ENCODE data around the gene ARRDC2. TPM values are rescaled to one million over a fixed set of nuclear protein-coding genes. Genes with fewer than 3 reads are reported as not detected.
"Not testable (repeated sequence)": the region's sequence is repeated elsewhere in the genome, so short reads cannot be mapped to it uniquely, and the experiment has no call there.

The ARRDC2 gene
- total RNA-seq, 1 donor from 2014 or later = 43.1 TPM

DNA sequence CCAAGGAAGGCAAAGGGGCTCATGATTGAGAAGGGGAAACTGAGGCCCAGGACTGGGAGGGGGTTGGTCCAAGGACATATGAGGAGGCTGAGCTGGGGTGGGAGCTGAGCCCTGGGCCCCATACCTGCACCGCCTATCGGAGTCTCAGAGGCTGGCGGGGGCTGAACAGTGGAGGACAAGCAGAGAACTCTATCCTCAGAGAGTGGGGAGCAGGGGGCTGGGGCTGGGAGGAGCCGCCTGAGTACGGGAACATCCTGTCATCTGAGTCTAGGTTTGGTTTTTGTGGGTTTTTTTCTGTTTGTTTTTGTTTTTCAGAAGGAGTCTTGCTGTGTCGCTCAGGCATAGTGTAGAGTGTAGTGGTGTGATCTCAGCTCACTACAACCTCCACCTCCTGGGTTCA, 6.2 kb downstream of the ARRDC2 start:
- intact Hi-C loops (cut with micrococcal nuclease) = no loop called here

DNA sequence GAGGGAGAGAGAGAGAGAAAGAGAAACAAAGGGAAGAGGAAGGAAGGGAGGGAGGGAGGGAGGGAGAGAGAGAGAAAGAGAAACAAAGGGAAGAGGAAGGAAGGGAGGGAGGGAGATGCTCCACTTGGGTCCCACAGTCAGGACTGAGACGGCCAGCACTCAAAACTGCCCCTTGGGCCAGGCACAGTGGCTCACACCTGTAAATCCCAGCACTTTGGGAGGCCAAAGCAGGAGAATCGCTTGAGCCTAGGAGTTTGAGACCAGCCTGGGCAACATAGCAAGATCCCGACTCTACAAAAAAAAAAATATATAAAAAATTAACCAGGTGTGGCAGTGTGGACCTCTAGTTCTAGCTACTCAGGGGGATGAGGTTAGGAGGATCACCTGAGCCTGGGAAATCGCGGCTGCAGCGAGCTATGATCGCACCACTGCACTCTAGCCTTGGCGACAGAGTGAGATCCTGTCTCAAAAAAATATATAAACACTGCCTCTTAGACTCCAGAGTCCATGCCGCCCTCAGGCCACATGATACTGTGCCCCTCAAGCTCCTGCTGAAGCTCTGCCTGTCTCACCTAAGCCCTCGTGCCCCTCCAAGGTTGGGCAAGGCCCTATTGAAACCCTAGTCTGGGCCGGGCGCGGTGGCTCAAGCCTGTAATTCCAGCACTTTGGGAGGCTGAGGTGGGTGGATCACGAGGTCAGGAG, 8.4 kb downstream of the ARRDC2 start:
- intact Hi-C loops (cut with micrococcal nuclease) = no loop called here

DNA sequence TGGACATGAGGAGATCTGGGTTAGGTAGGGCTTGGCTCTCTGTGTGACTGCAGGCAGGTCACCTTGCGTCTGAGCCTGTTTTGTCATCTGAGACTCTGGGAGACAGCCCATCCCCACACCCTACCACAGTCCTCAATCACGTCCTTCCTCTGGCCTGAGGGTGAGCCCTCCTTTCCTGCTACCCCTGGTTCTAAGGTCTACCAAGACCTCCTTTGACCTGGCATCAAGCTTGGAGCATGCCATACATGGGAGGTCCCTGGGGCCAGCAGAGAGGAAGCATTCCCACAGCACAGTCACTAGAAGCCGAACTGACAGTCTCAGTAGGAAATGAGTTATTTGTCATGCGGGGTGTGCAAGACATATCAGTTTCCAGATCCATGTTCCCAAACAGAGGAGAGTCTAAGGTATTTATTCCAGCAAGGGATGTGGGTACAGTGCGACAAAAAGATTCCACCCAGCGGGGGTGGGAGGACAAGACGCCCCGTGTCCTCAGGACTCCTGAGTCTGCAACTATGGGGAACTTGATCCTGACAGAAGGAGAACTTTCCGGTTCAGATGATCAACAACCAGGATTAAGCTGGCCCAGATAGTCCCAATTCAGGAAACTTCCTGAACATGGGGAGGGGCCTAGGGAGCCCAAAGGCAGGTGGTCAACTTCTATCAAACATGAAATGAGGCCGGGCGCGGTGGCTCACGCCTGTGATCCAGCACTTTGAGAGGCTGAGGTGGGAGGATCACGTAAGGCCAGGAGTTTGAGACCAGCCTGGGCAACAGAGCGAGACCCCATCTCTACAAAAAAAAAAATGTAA, 9.5 kb downstream of the ARRDC2 start:
- intact Hi-C loops (cut with micrococcal nuclease) = no loop called here

DNA sequence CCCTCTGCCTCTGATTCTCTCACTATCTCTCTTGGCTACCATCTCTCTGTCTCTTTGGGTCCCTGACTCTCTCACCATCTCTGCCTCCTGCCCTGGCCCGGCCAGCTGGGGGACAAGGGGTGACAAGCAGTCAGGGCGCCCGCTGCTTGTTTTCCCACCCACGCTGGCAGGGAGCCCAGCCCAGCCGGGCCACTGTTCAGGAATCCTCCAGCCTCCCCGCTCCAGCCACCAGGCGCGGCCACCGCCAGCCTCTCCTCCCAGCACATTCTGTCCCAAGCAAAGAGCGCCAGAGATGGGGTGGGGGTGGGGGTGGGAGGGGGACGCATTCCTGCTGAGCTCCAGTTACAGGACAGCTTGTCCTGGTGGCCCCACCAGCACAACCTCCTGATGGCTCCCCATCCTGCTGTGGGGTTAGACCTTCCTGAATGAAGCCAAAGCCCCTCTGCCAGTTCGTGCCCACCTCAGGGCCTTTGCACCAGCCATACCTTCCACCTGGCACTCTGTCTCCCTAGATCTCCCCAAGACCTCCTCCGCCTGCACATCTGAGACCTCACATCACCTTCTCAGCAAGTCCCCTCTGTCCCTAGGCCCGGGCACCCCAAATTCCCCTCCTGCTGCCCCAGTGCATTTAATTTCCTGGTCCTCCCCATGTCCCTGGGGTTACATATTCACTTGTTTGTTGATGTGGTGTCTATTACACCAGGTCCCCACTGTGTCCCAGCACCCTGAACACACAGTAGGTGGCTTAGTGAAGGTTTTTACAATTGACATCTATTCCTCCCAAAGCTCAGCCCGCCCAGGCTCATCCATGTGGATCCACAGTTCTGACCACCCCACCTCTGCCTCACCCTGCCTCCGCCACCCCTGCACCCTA, 12.5 kb downstream of the ARRDC2 start:
- intact Hi-C loops (cut with micrococcal nuclease) = loop anchor here (2.0 kb wide), 1 partner anchor 24 kb away; no protein-coding TSS in a partner anchor

DNA sequence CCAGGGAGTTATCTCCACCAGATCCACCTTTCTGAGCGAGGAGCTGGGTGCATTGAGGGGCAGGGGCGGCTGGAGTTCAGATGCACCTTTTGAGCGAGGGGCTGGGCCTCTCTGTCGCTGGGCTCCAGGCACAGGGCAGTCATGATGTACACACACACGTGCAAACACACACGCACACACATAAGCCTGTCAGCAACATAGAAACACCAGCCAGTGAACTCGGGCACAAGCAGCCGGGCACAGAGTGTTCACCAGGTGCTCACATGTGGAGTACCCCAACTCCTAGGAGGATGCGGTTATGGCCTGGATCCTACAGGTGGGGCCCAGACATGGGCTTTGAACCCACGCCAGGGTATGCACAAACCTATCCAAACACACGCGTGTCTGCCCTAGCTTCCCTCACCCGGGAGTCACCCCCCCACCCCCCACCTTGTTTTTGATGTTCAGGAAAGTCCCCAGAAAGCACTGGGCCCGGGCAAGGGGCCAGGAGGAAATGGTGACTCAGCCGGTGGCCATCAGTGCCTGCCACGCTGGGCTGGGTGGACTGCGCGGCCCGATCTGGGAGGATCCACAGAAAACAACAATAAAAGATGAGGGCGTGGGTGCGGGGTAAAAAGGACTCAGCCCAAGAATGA, 13.3 kb downstream of the ARRDC2 start:
- intact Hi-C loops (cut with micrococcal nuclease) = loop anchor here (2.0 kb wide), 1 partner anchor 24 kb away; no protein-coding TSS in a partner anchor

DNA sequence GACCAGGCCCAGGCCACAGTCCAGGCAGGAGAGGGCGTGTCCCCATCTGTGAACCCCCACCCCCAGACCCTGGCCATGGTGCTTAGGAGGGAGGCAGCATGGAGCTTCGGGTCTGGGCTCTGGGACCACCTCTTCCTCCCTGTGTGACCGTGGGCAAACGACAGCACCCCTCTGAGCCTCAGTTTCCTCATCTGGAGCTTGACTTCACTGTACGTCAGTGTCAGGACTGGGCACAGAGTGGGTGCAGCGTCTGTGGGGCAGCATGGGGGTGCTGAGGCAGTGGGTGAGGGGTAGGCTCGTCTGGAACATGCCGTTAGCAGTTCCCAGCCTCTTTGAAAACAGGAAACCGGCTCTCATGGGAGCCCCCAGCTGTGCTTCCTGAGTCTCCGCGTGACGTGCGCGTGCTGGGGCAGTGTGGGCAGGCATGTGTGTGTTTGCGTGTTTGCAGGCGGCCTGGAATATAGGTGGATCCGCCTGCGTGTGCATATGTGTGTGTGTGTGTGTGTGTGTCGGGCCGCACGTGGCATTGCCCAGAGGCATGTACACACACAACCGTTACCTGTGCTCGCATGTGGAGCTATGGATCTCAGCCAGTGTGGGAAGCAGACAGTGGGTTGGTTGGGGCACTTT, 15.8 kb downstream of the ARRDC2 start:
- intact Hi-C loops (cut with micrococcal nuclease) = no loop called here

DNA sequence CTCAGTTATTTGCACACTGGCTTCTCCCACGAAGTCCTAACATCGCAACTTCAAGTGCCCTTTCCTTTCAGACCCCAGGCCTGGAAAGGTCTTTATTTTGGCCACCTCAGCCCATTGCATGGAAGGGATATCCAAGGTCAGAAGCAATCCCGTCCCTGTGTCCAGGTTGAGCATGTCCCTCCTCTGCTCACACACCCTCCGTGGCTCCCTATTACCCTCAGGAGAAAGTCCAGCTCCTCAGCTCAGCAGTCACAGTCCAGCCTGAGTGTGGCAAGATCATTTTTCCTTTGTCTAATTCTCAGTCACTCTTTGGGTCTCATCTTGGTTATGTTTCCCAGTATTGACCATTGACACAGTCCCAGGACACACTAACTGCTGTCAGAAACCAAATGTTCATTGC, 19.2 kb downstream of the ARRDC2 start:
- intact Hi-C loops (cut with micrococcal nuclease) = no loop called here

DNA sequence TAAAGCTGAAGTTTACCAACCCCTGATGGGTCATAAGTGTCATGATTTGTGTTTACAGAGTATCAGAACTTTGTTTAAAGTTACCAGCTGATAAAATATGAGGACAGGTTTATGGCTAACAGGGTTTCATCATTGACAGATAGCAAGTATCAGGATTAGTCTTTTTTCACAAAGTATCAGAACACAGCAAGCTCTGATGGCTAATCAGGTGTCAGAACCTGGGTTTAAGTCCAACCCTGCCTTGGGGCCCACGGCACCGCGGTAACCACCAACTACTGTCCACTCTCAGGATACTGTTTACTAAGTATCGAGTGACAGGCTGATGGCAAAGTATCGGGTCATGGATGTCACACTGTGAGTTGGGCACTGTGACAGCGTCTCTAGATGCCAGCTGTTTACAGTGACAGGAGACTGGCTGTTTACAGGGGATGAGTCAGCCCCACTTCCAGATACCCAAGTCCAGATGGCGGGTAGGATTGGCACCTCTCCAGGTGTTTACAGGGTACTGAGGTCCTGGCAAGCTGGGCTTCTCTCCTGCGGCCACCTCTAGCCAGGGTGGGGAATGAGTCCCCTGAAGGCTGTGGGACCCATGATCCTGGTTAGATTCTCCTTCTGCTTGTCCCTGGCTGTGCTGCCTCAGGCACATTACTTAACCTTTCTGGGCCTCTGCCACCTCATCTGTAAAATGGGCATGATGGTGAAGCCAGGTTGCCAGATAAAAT, 21.8 kb downstream of the ARRDC2 start:
- intact Hi-C loops (cut with micrococcal nuclease) = no loop called here

DNA sequence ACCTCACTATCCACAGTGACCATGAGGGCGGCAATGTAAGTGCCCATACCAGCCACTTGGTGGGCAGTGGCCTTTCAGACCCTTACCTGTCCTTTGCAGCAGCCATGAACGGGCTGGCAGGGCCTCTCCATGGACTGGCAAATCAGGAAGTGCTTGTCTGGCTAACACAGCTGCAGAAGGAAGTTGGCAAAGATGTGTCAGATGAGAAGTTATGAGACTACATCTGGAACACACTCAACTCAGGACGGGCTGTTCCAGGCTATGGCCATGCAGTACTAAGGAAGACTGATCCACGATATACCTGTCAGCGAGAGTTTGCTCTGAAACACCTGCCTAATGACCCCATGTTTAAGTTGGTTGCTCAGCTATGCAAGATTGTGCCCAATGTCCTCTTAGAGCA, 23.4 kb downstream of the ARRDC2 start:
- intact Hi-C loops (cut with micrococcal nuclease) = not testable (repeated sequence)

DNA sequence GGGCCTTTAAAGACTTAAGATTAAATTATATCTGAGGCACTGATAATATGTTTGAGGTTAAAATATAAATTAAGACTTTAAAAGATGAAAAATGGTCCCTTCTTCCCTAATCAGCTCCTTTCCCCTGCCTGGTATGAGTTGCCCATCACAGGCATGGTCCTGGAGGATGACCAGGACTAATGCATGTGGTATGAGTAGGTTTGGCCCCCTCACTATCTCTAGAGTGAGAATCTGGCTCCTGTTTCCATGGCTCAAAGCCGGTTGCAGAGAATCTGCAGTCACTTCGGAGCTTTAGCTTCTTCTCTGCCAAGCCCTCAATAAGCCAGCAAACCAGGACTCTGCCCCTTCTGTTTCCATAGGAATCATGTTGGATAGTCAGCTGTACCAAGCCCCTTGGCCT, 24.1 kb downstream of the ARRDC2 start:
- intact Hi-C loops (cut with micrococcal nuclease) = not testable (repeated sequence)

DNA sequence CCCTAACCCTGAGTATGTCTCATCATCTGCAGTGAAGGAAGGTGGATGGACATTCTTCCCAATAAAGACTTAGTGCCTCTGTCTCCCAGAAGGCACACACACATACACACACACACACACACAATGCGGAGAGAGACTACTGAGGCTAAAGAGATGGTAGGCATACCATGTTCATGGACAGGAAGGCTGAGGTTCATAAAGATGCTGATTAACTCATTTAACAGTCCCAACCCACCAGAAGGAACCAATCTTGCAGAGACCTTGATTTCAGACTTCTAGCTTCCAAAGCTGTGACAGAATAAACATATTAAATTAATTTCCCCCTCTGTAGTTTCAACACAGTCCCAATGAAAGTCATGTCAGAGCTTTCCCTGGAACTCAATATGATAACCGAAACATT, 33.1 kb downstream of the ARRDC2 start:
- intact Hi-C loops (cut with micrococcal nuclease) = no loop called here

DNA sequence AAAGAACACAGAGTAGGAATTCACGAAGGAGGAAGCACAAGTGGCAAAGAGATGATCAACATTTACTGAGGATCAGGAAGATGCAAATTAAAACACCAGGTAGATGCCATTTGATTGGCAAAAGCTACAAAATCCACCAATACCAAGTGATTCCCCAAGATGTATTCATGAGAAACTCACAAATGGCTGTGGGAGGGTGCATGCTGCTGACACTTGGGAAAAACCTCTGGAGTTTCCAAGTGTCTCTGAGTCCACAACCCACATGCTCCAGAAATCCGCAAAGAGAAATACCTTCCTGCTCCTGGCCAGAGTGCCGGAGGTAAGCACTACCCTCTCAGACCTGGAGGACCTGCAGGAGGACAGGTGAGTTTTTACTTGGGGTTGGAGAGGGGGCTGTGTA, 35.7 kb downstream of the ARRDC2 start:
- intact Hi-C loops (cut with micrococcal nuclease) = loop anchor here (2.0 kb wide), 1 partner anchor 23 kb away; no protein-coding TSS in a partner anchor

DNA sequence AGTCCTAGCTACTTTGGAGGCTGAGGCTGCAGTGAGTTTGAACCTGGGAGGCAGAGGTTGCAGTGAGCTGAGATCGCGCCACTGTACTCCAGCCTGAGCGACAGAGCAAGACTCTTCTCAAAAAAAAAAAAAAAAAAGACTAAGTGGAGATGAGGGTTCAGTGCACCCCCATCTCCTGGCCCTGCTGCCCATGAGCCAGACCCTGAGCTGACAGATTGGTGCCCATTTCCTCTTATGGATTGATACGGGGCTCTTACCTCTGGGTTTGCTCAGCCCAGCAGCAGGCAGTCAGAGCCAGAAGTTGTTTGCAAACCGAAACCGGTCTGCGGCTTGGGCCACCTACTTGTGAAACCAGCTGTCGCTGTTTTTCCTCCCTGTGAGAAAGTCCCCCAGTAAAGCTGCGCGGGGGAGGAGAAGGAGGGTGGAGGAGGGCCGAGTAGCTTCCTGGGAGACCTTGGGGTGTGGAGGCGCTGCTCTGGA, 36.9 kb downstream of the ARRDC2 start:
- intact Hi-C loops (cut with micrococcal nuclease) = loop anchor here (1.0 to 2.0 kb wide), 3 partner anchors 13 to 38 kb away; no protein-coding TSS in a partner anchor

DNA sequence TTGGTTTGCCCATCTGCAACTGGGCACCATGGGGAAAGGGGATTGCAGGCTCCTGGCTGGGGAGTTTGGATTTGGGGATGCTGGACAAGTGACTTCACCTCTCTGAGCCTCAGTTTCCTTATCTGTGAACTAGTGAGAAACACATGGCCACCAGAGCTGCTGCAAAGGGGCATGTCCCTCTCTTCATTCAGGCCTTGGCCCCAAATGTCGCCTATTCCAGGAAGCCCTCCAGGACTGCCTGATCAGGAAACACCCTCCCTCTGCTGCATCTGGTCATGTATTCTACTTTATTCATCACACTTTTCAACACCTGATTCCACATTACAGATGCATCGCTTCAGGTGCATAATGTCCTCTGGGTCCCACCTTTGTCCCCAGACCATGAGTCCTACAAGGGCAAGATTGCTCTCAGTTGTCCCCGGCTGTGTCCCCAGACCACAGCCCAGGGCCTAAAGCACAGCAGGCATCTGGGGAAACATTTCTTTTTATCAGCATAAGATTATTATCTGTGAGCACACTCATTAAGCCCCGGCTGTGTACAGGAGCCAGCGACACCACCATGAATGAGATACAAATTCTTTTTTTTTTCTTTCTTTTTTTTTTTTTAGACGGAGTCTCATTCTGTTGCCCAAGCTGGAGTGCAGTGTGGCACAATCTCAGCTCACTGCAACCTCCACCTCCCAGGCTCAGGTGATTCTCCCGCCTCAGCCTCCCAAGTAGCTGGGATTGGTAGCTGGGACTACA, 37.5 kb downstream of the ARRDC2 start:
- intact Hi-C loops (cut with micrococcal nuclease) = loop anchor here (1.0 to 2.0 kb wide), 3 partner anchors 13 to 38 kb away; no protein-coding TSS in a partner anchor

DNA sequence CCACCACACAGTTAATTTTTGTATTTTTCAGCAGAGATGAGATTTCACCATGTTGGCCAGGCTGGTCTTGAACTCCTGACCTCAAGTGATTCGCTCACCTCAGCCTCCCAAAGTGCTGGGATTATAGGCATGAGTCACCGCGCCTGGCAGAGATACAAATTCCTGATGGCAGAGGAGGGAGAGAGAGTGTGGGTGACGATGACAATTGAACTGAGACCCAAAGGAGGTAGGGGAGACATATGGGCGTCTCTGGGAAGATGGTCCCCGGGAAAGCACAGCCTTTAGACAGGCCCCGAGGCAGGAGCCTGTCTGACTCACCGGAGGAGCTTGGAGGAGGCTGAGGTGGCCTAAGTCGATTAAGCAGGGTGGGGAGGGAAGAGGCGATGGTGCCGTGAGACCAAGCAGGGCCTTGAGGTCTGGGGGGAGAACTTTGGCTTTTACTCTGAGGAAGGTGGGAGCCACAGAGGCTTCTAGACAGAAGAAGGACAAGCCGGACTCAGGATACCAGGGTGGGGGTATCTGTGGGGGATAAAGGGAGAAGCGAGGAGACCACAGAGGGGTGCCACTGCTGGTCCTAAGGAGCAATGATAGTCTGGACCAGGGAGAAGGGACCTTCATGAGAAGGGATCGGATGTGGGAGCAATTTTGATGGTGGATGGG, 38.2 kb downstream of the ARRDC2 start:
- intact Hi-C loops (cut with micrococcal nuclease) = no loop called here

DNA sequence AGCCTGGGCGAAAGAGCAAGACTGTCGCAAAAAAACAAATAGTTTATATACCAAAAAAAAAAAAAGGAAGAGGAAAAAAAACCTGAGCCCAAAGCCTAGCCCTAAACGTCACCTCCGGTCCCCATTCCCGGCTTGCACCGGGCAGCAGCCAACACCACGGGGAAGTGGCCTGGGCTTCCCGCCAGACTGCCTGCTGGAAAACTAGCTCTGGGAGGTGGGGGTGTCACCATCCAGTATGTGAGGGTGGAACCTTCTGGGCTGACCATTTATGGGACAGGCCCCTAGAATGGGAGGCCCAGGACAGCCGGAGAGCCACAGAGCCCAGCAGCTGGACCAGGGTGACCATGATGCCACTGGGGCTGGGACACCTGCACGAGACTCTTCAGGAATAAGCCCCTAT, 41.4 kb downstream of the ARRDC2 start:
- intact Hi-C loops (cut with micrococcal nuclease) = no loop called here

DNA sequence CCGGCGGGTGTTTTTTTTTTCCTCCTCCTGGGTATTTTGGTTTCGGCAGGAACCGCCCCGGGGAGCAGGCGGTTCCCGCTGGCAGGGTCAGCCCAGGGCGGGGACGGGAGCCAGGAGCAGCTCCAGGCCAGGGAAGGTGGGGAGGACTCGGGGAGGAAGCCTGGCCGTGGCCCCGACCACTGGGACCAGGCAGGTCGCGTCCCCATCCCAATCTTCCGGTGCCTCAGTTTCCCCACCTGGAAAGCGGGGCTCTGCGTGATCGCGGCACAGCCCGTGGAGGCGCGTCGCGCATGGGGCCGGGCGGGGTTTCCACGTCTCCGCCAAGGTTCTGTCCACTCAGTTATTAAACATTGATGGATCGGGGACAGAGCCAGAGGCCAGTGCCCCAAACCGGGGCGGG, 43.9 kb downstream of the ARRDC2 start:
- intact Hi-C loops (cut with micrococcal nuclease) = no loop called here

DNA sequence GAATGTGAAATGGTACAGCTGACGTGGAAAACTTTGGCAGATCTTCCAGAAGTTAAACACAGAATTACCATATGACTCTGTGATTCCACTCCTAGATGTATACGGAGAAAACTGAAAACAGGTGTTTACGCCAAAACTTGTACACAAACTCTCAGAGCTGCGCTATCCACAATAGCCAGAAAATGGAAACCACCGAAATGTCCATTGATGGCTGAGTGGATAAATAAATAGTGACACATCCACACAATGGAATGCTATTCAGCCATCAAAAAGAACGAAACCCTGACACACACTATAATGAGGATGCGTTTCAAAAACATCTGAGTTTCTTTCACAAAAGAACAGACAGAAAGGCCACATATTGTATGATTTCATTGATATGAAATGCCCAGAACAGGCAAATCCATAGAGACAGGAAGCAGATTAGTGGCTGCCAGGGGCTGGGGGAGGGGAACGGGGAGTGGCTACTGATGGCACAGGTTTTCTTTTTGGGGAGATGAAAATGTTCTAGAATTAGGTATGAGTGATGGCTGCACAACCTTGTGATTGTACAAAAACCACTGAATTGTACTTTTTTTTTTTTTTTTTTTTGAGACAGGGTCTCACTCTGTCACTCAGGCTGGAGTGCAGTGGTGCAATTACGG, 45.7 kb downstream of the ARRDC2 start:
- intact Hi-C loops (cut with micrococcal nuclease) = no loop called here
